SK-N-MC (cell line): ENCODE results near the gene AGXT2.

Experiments used
- EZH2 ChIP-seq: fragments of 200-600 bp; sonication (generic); IDR thresholded peaks from one replicate; pipeline ENCODE4 v1.6.1; 2017; ENCODE audit warnings: antibody characterized with exemption
- FOXP2 ChIP-seq: optimal IDR thresholded peaks from 2 replicates; pipeline ENCODE3; 2011; ENCODE audit warnings: mild to moderate bottlenecking, moderate library complexity; ENCODE audit not compliant: insufficient read depth; ENCODE audit errors: extremely low read length, control extremely low read depth
- POLR2AphosphoS5 ChIP-seq: IDR thresholded peaks from 2 replicates; pipeline ENCODE4 v1.6.1; 2012; ENCODE audit warnings: mild to moderate bottlenecking, low read depth, low read length, borderline replicate concordance

GRCh38 chr5:34968258-34968657 is 79.5 kb downstream of the AGXT2 start:
- TF ChIP-seq EZH2, result no peak
- TF ChIP-seq POLR2AphosphoS5, result no peak
- TF ChIP-seq FOXP2, result no peak
